Hepatocyte (in vitro differentiated cells): ENCODE results near the gene CRY2. TPM values are rescaled to one million over a fixed set of nuclear protein-coding genes. Genes with fewer than 3 reads are reported as not detected.

Experiments
- DNase-seq: peaks from one replicate; pipeline ENCODE4 v3.0.0-alpha.2; 2016; ENCODE audit warnings: low spot score
- H2AFZ ChIP-seq: fragments of 200-600 bp; sonication (generic); 2 replicates; pipeline ENCODE4 v1.6.0; 2016; ENCODE audit warnings: antibody characterized with exemption, mild to moderate bottlenecking
- H3K27ac ChIP-seq: fragments of 200-600 bp; sonication (generic); 2 replicates; pipeline ENCODE4 v1.5.1; 2016; ENCODE audit warnings: mild to moderate bottlenecking
- H3K27me3 ChIP-seq: fragments of 200-600 bp; sonication (generic); 2 replicates; pipeline ENCODE4 v1.6.1; 2016
- H3K36me3 ChIP-seq: fragments of 200-600 bp; sonication (generic); replicated peaks from 2 replicates; pipeline ENCODE4 v1.5.1; 2016; ENCODE audit warnings: low read depth; ENCODE audit not compliant: insufficient read depth
- H3K4me1 ChIP-seq: fragments of 200-600 bp; sonication (generic); 2 replicates; pipeline ENCODE4 v1.5.1; 2016; ENCODE audit warnings: mild to moderate bottlenecking, moderate library complexity; ENCODE audit not compliant: insufficient read depth
- H3K4me2 ChIP-seq: fragments of 200-600 bp; sonication (generic); 2 replicates; pipeline ENCODE4 v1.6.0; 2016
- H3K4me3 ChIP-seq: fragments of 200-600 bp; sonication (generic); 2 replicates; pipeline ENCODE4 v1.5.1; 2016; ENCODE audit warnings: mild to moderate bottlenecking
- H3K79me2 ChIP-seq: fragments of 200-600 bp; sonication (generic); 2 replicates; pipeline ENCODE4 v1.6.0; 2017; ENCODE audit warnings: mild to moderate bottlenecking
- H3K9me2 ChIP-seq: fragments of 200-600 bp; sonication (generic); replicated peaks from 2 replicates; pipeline ENCODE4 v1.6.0; 2017; ENCODE audit warnings: mild to moderate bottlenecking; ENCODE audit not compliant: insufficient read depth
- H3K9me3 ChIP-seq: fragments of 200-600 bp; sonication (generic); 2 replicates; pipeline ENCODE4 v1.5.1; 2016; ENCODE audit warnings: low read depth, mild to moderate bottlenecking
- H4K20me1 ChIP-seq: fragments of 200-600 bp; sonication (generic); 2 replicates; pipeline ENCODE4 v1.6.0; 2016; ENCODE audit warnings: mild to moderate bottlenecking; ENCODE audit not compliant: insufficient read depth, poor library complexity, severe bottlenecking
- EZH2 ChIP-seq: fragments of 200-600 bp; sonication (generic); IDR thresholded peaks from 2 replicates; pipeline ENCODE4 v1.6.1; 2016; ENCODE audit warnings: antibody characterized with exemption, mild to moderate bottlenecking, borderline replicate concordance
- EZH2phosphoT487 ChIP-seq: fragments of 200-600 bp; sonication (generic); IDR thresholded peaks from one replicate; pipeline ENCODE4 v1.6.1; 2018; ENCODE audit warnings: antibody characterized with exemption, mild to moderate bottlenecking, low read depth, moderate library complexity; ENCODE audit not compliant: unreplicated experiment, severe bottlenecking
- WGBS: methylation state at CpG from one replicate; pipeline ENCODE4 v1.1.6; 2016; ENCODE audit warnings: low lambda C conversion rate; ENCODE audit errors: missing lambda C conversion rate; 5-methylcytosine and 5-hydroxymethylcytosine counted together
- polyA plus RNA-seq: library from polyadenylated mRNA; unstranded; fragments of >200 nt; fragmentation: Nextera tagmentation; extraction: Ambion mirVana; gene quantifications from 2 replicates; pipeline ENCODE4 v1.2.1, GENCODE V29; 2016
- total RNA-seq: library from RNA; depleted of rRNA; stranded (reverse); fragments of >200 nt; gene quantifications from 2 replicates; pipeline ENCODE4 v1.2.3, GENCODE V29; 2014
- TF ChIP-seq, protein P1 (sequence below): fragments of 200-600 bp; sonication (generic); IDR thresholded peaks from 2 replicates; pipeline ENCODE4 v1.5.1; 2016; ENCODE audit warnings: antibody characterized with exemption, mild to moderate bottlenecking; ENCODE audit not compliant: poor library complexity

Gene CRY2
- total and polyA plus RNA-seq, 2 experiments from 2014 or later = 23.8 to 27.6 TPM

DNA sequence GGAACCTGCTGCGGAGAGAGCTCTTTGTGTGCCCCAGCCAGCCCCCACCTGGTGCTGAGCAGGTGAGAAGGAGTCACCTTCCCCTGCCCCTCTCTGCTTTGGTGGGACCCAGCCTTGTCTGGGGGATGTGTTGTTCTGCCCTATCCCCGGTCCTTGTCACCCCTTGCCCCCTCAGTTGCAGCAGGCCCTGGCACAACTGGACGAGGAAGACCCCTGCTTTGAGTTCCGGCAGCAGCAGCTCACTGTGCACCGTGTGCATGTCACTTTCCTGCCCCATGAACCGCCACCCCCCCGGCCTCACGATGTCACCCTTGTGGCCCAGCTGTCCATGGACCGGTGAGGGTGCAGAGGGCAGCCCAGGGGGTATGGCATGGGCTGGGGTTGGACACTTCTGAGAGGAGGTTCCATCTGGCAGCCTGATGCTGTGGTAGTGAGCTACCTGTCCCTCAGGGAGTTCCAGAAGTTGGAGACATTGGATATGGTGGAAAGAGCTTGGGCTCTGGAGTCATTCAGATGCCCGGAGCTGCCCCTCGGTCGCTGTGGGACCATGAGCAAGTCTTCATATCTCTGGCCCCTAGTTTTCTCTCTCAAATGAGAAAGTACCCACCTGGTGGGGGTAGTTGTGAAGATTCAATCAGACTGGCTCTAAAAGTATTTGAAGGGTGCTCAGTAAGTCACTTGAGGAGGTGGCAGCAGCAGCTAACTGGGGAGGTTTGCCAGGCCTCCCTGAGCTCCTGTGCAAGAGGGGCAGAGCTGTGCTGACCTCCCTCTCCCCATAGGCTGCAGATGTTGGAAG lies 79.5 kb downstream of the CRY2 start:
- Histone ChIP-seq H3K79me2 (no peaks in the 10 kb centered on the region), H3K4me3 (no peak overlapping the region), H3K4me2 (no peak overlapping the region), H3K27me3 (peaks cover 8% of the 10 kb centered on the region), H2AFZ (no peak overlapping the region), H4K20me1 (no peaks in the 10 kb centered on the region), H3K9me2 (no peaks in the 10 kb centered on the region), H3K27ac (no peak overlapping the region), H3K9me3 (no peaks in the 10 kb centered on the region), H3K4me1 (peaks cover 5% of the 10 kb centered on the region), H3K36me3 (no peaks in the 10 kb centered on the region)
- WGBS = 96% methylated on average over 12 of the region's 12 CpGs
- peak; percentile 2 for DNase-seq
- TF ChIP-seq, protein P1, sequence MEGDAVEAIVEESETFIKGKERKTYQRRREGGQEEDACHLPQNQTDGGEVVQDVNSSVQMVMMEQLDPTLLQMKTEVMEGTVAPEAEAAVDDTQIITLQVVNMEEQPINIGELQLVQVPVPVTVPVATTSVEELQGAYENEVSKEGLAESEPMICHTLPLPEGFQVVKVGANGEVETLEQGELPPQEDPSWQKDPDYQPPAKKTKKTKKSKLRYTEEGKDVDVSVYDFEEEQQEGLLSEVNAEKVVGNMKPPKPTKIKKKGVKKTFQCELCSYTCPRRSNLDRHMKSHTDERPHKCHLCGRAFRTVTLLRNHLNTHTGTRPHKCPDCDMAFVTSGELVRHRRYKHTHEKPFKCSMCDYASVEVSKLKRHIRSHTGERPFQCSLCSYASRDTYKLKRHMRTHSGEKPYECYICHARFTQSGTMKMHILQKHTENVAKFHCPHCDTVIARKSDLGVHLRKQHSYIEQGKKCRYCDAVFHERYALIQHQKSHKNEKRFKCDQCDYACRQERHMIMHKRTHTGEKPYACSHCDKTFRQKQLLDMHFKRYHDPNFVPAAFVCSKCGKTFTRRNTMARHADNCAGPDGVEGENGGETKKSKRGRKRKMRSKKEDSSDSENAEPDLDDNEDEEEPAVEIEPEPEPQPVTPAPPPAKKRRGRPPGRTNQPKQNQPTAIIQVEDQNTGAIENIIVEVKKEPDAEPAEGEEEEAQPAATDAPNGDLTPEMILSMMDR = no peak
- TF ChIP-seq EZH2phosphoT487 (no peak), EZH2 (no peak)

DNA sequence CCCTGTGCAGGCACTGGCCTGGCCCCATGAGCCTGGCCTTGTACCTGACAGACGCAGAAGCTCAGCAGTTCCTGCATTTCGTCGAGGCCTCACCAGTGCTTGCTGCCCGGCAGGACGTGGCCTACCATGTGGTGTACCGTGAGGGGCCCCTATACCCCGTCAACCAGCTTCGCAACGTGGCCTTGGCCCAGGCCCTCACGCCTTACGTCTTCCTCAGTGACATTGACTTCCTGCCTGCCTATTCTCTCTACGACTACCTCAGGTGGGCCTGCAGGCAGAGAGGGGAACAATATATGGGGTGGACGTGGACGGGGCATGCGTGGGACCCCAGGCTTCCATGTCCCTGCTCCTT lies 80.0 kb downstream of the CRY2 start:
- Histone ChIP-seq H2AFZ (no peak overlapping the region), H3K9me3 (no peaks in the 10 kb centered on the region), H3K79me2 (no peaks in the 10 kb centered on the region), H3K36me3 (no peaks in the 10 kb centered on the region), H3K4me1 (no peaks in the 10 kb centered on the region), H4K20me1 (no peaks in the 10 kb centered on the region), H3K27me3 (peaks cover 8% of the 10 kb centered on the region), H3K9me2 (no peaks in the 10 kb centered on the region), H3K4me3 (no peak overlapping the region), H3K27ac (no peak overlapping the region), H3K4me2 (no peak overlapping the region)
- DNase-seq = no peak
- no peak for TF ChIP-seq EZH2phosphoT487
- TF ChIP-seq, protein P1 = no peak
- TF ChIP-seq EZH2 = no peak
- 84% methylated on average over 15 of the region's 15 CpGs for WGBS

DNA sequence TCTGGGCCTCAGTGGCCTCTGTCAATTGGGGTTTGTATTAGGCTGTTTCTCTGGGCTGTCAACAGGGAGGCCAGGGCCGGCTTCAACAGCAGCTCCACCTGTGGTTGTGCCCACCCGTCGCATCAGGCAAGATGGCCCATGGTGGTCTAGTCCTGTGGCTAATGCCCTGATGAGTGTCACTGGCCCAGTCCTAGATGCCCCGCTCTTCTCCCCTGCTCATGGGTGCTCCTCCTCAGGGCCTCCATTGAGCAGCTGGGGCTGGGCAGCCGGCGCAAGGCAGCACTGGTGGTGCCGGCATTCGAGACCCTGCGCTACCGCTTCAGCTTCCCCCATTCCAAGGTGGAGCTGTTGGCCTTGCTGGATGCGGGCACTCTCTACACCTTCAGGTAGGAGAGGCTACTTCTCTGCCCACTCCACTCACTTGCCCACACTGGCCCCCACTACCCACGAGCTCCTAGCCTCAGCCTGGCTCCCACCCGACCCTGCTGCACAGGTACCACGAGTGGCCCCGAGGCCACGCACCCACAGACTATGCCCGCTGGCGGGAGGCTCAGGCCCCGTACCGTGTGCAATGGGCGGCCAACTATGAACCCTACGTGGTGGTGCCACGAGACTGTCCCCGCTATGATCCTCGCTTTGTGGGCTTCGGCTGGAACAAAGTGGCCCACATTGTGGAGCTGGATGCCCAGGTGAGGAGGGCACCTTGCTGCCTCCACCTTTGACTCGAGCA lies 80.6 kb downstream of the CRY2 start:
- peaks cover 6% of the 10 kb centered on the region for H3K27me3 ChIP-seq
- no peak overlapping the region for H2AFZ ChIP-seq
- no peak overlapping the region for H3K27ac ChIP-seq
- H3K4me3 ChIP-seq = no peak overlapping the region
- H3K4me1 ChIP-seq = no peaks in the 10 kb centered on the region
- no peaks in the 10 kb centered on the region for H3K79me2 ChIP-seq
- WGBS = 93% methylated on average over 26 of the region's 27 CpGs
- H3K36me3 ChIP-seq = no peaks in the 10 kb centered on the region
- H3K9me2 ChIP-seq = no peaks in the 10 kb centered on the region
- H3K4me2 ChIP-seq = no peak overlapping the region
- H4K20me1 ChIP-seq = no peaks in the 10 kb centered on the region
- DNase-seq = no peak
- no peak for TF ChIP-seq EZH2phosphoT487
- TF ChIP-seq, protein P1 = no peak
- no peak for TF ChIP-seq EZH2
- H3K9me3 ChIP-seq = no peaks in the 10 kb centered on the region
